IPS-15b (cell line): Measurements from ENCODE around the gene PDS5A.
"Not testable (repeated sequence)": the region's sequence is repeated elsewhere in the genome, so short reads cannot be mapped to it uniquely, and the experiment has no call there.

ENCODE experiments used
- H3K27me3 ChIP-seq: one replicate; pipeline ENCODE4 v1.6.1; 2013; ENCODE audit warnings: low read length; ENCODE audit not compliant: control insufficient read depth, insufficient read depth
- H3K36me3 ChIP-seq: one replicate; pipeline ENCODE4 v1.6.1; 2013; ENCODE audit warnings: low read length; ENCODE audit not compliant: control insufficient read depth, insufficient read depth
- H3K4me1 ChIP-seq: one replicate; pipeline ENCODE4 v1.6.1; 2013; ENCODE audit warnings: mild to moderate bottlenecking, low read length; ENCODE audit not compliant: control insufficient read depth, insufficient read depth
- H3K4me3 ChIP-seq: one replicate; pipeline ENCODE4 v1.5.1; 2013; ENCODE audit warnings: low read depth, low read length
- H3K9ac ChIP-seq: one replicate; pipeline ENCODE4 v1.6.1; 2013; ENCODE audit warnings: low read depth, mild to moderate bottlenecking, low read length
- H3K9me3 ChIP-seq: one replicate; pipeline ENCODE4 v1.6.1; 2013; ENCODE audit warnings: mild to moderate bottlenecking, low read length; ENCODE audit not compliant: control insufficient read depth, insufficient read depth

The PDS5A gene, protein sequence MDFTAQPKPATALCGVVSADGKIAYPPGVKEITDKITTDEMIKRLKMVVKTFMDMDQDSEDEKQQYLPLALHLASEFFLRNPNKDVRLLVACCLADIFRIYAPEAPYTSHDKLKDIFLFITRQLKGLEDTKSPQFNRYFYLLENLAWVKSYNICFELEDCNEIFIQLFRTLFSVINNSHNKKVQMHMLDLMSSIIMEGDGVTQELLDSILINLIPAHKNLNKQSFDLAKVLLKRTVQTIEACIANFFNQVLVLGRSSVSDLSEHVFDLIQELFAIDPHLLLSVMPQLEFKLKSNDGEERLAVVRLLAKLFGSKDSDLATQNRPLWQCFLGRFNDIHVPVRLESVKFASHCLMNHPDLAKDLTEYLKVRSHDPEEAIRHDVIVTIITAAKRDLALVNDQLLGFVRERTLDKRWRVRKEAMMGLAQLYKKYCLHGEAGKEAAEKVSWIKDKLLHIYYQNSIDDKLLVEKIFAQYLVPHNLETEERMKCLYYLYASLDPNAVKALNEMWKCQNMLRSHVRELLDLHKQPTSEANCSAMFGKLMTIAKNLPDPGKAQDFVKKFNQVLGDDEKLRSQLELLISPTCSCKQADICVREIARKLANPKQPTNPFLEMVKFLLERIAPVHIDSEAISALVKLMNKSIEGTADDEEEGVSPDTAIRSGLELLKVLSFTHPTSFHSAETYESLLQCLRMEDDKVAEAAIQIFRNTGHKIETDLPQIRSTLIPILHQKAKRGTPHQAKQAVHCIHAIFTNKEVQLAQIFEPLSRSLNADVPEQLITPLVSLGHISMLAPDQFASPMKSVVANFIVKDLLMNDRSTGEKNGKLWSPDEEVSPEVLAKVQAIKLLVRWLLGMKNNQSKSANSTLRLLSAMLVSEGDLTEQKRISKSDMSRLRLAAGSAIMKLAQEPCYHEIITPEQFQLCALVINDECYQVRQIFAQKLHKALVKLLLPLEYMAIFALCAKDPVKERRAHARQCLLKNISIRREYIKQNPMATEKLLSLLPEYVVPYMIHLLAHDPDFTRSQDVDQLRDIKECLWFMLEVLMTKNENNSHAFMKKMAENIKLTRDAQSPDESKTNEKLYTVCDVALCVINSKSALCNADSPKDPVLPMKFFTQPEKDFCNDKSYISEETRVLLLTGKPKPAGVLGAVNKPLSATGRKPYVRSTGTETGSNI (N-terminal part only)

DNA sequence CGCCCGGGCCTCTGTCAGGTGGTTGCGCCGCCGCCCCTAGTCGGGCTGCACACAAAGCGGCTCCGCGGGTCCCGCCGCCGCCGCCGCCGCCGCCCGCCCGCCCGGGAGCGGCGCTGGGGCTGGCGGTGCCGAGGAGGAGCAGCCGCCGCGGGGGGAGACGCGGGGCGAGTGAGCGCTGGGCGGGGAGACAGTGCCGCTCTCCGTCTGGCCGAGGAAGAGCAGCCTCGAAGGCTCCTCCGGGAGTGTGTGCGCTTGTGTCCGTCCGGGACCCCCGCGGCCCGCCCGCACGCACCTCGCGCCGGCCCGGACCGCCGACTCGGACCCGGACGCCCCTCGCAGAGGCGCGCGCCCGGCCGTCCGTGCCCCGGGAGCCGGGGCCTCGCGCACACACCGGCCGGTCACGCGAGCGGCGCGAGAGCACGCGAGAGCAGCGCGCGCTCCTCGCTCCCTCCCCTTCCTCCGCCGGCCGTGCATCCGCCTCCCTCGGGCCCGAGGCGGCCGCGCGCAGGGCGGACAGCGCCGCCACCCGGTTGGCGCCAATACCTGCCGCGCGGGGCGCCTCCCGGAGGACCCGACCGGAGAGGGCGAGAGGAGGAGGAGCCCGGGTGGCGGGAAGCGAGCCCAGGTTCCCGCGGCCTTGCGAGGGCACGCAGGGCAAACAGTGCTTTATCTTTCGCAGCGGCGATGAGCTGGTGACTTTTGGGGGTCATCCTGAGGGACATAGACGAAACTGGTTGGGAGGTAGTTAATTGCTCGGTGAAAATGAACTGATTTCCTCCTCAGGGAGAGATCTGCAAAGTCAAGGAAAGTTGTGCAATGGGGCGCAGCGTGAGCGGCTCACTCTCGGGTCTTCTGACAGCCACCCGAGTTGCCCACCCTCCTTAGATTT lies at the start of gene PDS5A:
TSS of gene PDS5A (minus strand) at position 423 of the 889 bp plus-strand sequence. CDS start 1,334 bp downstream, outside the sequence.
- no peaks in the 10 kb centered on the region for H3K27me3 ChIP-seq
- peaks cover 9% of the 10 kb centered on the region for H3K36me3 ChIP-seq
- H3K4me3 ChIP-seq: peak within 1 kb of the TSS; percentile 58
- peaks cover 2% of the 10 kb centered on the region for H3K4me1 ChIP-seq
- peak within 1 kb of the TSS; percentile 93 for H3K9ac ChIP-seq
- H3K9me3 ChIP-seq: no peaks in the 10 kb centered on the region

DNA sequence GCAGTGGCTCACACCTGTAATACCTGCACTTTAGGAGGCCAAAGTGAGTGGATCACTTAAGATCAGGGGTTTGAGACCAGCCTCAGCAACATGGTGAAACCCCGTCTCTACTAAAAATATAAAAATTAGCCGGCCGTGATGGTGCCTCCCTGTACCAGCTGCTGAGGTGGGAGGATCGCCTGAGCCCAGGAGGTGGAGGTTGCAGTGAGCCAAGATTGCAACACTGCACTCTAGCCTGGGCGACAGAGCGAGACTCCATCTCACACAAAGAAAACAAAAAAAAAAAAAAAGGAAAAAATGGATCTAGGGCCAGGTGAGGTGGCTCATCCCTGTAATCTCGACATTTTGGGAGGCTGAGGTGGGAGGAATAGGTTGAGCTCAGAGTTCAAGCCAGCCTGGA lies 46.3 kb upstream of the PDS5A start:
- H3K4me1 ChIP-seq, H3K9me3 ChIP-seq, H3K4me3 ChIP-seq, H3K27me3 ChIP-seq, H3K9ac ChIP-seq, H3K36me3 ChIP-seq: not testable (repeated sequence)

DNA sequence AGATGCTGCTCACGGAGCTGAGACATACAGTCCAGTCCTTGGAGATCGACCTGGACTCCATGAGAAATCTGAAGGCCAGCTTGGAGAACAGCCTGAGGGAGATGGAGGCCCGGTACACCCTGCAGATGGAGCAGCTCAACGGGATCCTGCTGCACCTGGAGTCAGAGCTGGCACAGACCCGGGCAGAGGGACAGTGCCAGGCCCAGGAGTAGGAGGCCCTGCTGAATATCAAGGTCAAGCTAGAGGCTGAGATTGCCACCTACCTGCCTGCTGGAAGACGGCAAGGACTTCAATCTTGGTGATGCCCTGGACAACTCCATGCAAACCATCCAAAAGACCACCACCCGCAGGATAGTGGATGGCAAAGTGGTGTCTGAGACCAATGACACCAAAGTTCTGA lies 43.4 kb upstream of the PDS5A start:
- not testable (repeated sequence) for H3K9ac ChIP-seq, H3K4me3 ChIP-seq, H3K4me1 ChIP-seq, H3K27me3 ChIP-seq, H3K36me3 ChIP-seq, H3K9me3 ChIP-seq

DNA sequence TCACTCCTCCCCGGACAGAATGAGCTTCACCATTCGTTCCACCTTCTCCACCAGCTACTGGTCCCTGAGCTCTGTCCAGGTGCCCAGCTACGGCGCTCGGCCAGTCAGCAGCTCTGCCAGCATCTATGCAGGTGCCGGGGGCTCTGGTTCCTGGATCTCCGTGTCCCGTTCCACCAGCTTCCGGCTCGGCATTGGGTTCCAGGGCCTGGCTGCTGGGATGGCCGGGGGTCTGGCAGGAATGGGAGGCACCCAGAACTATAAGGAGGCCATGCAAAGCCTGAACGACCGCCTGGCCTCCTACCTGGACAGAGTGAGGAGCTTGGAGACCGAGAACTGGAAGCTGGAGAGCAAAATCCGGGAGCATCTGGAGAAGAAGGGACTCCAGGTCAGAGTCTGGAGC lies 42.5 kb upstream of the PDS5A start:
- no peak overlapping the region for H3K4me3 ChIP-seq
- H3K36me3 ChIP-seq: no peaks in the 10 kb centered on the region
- no peaks in the 10 kb centered on the region for H3K4me1 ChIP-seq
- no peaks in the 10 kb centered on the region for H3K27me3 ChIP-seq
- no peak overlapping the region for H3K9ac ChIP-seq
- H3K9me3 ChIP-seq: no peaks in the 10 kb centered on the region

DNA sequence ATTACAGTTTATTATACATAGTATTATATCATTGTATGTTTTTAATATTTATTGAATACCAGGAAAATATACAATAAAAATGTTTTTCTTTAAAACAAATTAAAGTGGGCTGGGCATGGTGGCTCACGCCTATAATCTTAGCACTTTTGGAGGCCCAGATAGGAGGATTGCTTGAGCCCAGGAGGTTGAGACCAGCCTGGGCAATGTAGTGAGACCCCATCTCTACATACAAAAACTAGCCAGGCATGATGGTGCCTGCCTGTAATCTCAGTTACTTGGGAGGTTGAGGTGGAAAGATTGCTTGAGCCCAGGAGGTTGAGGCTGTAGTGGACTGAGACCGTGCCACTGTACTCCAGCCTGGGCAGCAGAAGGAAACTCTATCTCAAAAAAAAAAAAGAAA lies 38.3 kb upstream of the PDS5A start:
- no peak overlapping the region for H3K9ac ChIP-seq
- no peaks in the 10 kb centered on the region for H3K36me3 ChIP-seq
- H3K4me1 ChIP-seq: no peaks in the 10 kb centered on the region
- no peak overlapping the region for H3K4me3 ChIP-seq
- H3K9me3 ChIP-seq: no peaks in the 10 kb centered on the region
- H3K27me3 ChIP-seq: no peaks in the 10 kb centered on the region

DNA sequence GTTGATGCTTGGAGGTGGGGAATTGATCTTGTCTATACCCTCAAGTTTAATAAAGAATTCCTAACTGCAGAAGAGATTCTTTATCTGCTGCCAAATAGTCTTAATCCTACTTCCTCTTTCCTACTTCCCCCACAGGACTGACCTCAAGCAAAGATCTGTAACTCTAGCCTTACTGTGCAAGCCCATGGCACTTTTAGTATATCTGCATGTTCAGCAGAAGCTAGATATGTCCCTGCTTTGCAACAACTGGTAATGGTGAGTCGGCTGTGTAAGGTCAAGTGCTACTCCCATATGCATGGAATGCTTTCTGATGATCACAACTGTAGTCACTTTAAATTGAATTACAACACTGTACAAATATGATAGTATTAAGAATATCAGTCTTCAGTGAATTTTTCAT lies 26.3 kb upstream of the PDS5A start:
- H3K9me3 ChIP-seq: no peaks in the 10 kb centered on the region
- no peak overlapping the region for H3K4me3 ChIP-seq
- no peaks in the 10 kb centered on the region for H3K36me3 ChIP-seq
- H3K27me3 ChIP-seq: no peaks in the 10 kb centered on the region
- no peaks in the 10 kb centered on the region for H3K4me1 ChIP-seq
- no peak overlapping the region for H3K9ac ChIP-seq

DNA sequence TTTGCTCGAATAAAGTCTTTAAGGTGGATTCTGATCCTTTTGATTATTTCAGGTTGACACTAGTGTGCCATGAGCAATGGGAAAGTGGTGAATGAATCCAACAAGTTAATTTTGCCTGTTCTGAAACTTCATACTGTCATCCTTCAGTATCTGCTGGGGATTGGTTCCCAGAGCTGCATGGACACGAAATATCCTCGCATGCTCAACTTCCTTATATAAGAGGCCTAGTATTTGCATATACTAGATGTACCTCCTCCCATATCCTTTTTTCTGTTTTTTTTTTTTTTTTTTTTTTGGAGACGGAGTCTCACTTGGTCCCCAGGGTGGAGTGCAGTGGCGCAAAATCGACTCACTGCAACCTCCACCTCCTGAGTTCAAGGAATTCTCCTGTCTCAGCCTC lies 23.0 kb upstream of the PDS5A start:
- no peak overlapping the region for H3K9ac ChIP-seq
- H3K36me3 ChIP-seq: no peaks in the 10 kb centered on the region
- H3K27me3 ChIP-seq: no peaks in the 10 kb centered on the region
- H3K4me1 ChIP-seq: peaks cover 2% of the 10 kb centered on the region
- H3K4me3 ChIP-seq: no peak overlapping the region
- H3K9me3 ChIP-seq: no peaks in the 10 kb centered on the region

DNA sequence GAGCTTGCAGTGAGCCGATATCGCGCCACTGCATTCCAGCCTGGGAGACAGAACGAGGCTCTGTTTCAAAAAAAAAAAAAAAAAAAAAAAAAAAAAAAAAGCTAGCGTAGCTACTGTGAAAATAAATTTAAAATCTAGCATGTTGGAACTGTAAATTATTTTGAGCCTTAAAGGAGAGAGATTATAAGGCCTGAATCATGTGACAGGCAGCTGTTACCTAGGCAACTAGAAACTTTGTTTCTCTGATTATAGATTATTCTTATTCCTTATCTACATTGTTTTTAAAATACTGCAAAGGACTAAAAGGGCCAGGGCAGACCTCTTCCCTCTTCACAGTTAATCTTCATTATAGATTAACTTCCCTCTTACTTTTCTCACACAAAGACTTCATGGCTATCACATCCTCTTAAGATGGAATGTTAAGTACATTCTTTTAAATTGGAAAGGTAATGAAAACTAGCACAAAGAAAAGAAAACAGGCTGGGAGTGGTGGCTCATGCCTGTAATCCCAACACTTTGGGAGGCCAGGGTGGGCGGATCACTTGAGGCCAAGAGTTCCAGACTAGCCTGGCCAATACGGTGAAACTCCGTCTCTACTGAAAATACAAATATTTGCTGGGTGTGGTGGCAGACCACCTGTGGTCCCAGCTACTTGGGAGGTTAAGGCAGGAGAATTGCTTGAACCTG lies 21.1 kb upstream of the PDS5A start:
- no peak overlapping the region for H3K9ac ChIP-seq
- no peak overlapping the region for H3K4me3 ChIP-seq
- no peaks in the 10 kb centered on the region for H3K36me3 ChIP-seq
- H3K9me3 ChIP-seq: no peaks in the 10 kb centered on the region
- no peaks in the 10 kb centered on the region for H3K27me3 ChIP-seq
- peaks cover 2% of the 10 kb centered on the region for H3K4me1 ChIP-seq

DNA sequence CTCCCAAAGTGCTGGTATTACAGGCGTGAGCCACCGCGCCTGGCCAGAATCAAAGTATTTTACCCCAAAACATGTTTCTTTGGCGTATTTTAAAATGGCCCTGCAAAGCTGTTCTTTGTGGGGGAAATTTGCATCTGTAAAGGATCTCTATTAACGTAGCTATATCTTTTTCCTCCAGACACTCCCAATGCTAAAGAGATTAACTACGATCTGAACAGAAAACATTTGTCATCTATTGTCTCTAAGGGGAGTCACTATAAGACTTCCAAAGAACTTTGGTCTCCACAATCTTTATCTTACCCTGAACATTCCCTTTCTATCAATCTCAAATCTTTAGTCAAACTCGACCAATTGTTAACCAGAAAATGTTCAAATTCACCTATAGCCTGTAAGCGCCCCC lies 19.1 kb upstream of the PDS5A start:
- Histone ChIP-seq H3K9ac (no peak overlapping the region), H3K4me3 (no peak overlapping the region), H3K9me3 (no peaks in the 10 kb centered on the region), H3K27me3 (no peaks in the 10 kb centered on the region), H3K36me3 (no peaks in the 10 kb centered on the region), H3K4me1 (peaks cover 2% of the 10 kb centered on the region)

DNA sequence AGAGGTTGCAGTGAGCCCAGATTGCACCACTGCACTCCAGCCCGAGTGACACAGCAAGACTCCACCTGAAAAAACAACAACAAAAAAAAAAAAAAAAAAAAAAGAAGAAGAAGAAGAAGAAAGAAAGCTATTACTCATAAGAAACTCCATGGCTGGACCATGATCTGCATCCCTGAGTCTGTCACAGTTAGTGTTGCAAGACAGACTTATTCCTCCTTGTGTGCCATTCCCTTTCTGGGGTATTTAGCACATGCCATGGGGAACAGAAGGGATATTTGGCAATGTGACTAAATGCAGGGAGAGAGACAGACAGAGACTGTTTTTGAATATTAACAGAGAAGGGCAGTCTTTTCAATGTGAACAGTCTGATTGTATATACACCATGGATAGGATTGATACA lies 16.7 kb upstream of the PDS5A start:
- Histone ChIP-seq H3K36me3 (no peaks in the 10 kb centered on the region), H3K4me1 (peaks cover 2% of the 10 kb centered on the region), H3K27me3 (no peaks in the 10 kb centered on the region), H3K9me3 (no peaks in the 10 kb centered on the region), H3K9ac (no peak overlapping the region), H3K4me3 (no peak overlapping the region)
